GM23248 (cell line): ENCODE results near the gene CBFA2T3. TPM values are rescaled to one million over a fixed set of nuclear protein-coding genes. Genes with fewer than 3 reads are reported as not detected.
"Not testable (repeated sequence)": the region's sequence is repeated elsewhere in the genome, so short reads cannot be mapped to it uniquely, and the experiment has no call there.

ENCODE experiments used
- DNase-seq: peaks from one replicate; pipeline ENCODE4 v3.0.0-alpha.2; 2015
- H2AFZ ChIP-seq: fragments of 200-600 bp; sonication (generic); 2 replicates; pipeline ENCODE4 v1.6.1; 2016; ENCODE audit warnings: antibody characterized with exemption
- H3F3A ChIP-seq: fragments of 200-600 bp; sonication (generic); 2 replicates; pipeline ENCODE4 v1.6.1; 2016; ENCODE audit warnings: mild to moderate bottlenecking, antibody characterized with exemption, mixed run types; ENCODE audit not compliant: insufficient read depth
- H3K27ac ChIP-seq: fragments of 200-600 bp; sonication (generic); 2 replicates; pipeline ENCODE4 v1.5.1; 2016; ENCODE audit warnings: mild to moderate bottlenecking
- H3K27me3 ChIP-seq: fragments of 200-600 bp; sonication (generic); replicated peaks from 2 replicates; pipeline ENCODE4 v1.6.1; 2016; ENCODE audit warnings: mild to moderate bottlenecking; ENCODE audit not compliant: insufficient read depth
- H3K36me3 ChIP-seq: fragments of 200-600 bp; sonication (generic); 2 replicates; pipeline ENCODE4 v1.6.1; 2016; ENCODE audit warnings: low read depth, mild to moderate bottlenecking
- H3K4me1 ChIP-seq: fragments of 200-600 bp; sonication (generic); 2 replicates; pipeline ENCODE4 v1.6.1; 2016; ENCODE audit warnings: mild to moderate bottlenecking; ENCODE audit not compliant: insufficient read depth
- H3K4me2 ChIP-seq: fragments of 200-600 bp; sonication (generic); one replicate; pipeline ENCODE4 v1.6.1; 2016; ENCODE audit warnings: mild to moderate bottlenecking; ENCODE audit not compliant: unreplicated experiment
- H3K4me3 ChIP-seq: fragments of 200-600 bp; sonication (generic); 2 replicates; pipeline ENCODE4 v1.5.1; 2016; ENCODE audit warnings: mild to moderate bottlenecking
- H3K79me2 ChIP-seq: fragments of 200-600 bp; sonication (generic); 2 replicates; pipeline ENCODE4 v1.6.1; 2016; ENCODE audit warnings: mild to moderate bottlenecking; ENCODE audit not compliant: insufficient read depth
- H3K9ac ChIP-seq: fragments of 200-600 bp; sonication (generic); 2 replicates; pipeline ENCODE4 v1.6.1; 2016; ENCODE audit warnings: mild to moderate bottlenecking
- H3K9me2 ChIP-seq: fragments of 200-600 bp; sonication (generic); 2 replicates; pipeline ENCODE4 v1.6.1; 2016; ENCODE audit warnings: mixed run types, mild to moderate bottlenecking, moderate library complexity; ENCODE audit not compliant: insufficient read depth
- H3K9me3 ChIP-seq: fragments of 200-600 bp; sonication (generic); one replicate; pipeline ENCODE4 v1.6.1; 2017; ENCODE audit warnings: low read depth
- H4K20me1 ChIP-seq: fragments of 200-600 bp; sonication (generic); 2 replicates; pipeline ENCODE4 v1.6.0; 2016; ENCODE audit not compliant: insufficient read depth
- EZH2 ChIP-seq: fragments of 200-600 bp; sonication (generic); IDR thresholded peaks from 2 replicates; pipeline ENCODE4 v1.6.1; 2018; ENCODE audit warnings: antibody characterized with exemption, mild to moderate bottlenecking; ENCODE audit not compliant: insufficient read depth, poor library complexity, severe bottlenecking
- EZH2phosphoT487 ChIP-seq: fragments of 200-600 bp; sonication (generic); IDR thresholded peaks from 2 replicates; pipeline ENCODE4 v1.6.1; 2018; ENCODE audit warnings: antibody characterized with exemption, moderate library complexity, mild to moderate bottlenecking, low read depth; ENCODE audit not compliant: insufficient read depth
- WGBS, 2 experiments: methylation state at CpG; one replicate each; pipeline ENCODE4 v1.1.6; 2015 to 2017; ENCODE audit warnings: low lambda C conversion rate in 2 of 2, low coverage in 1 of 2; ENCODE audit errors: missing lambda C conversion rate in 2 of 2; 5-methylcytosine and 5-hydroxymethylcytosine counted together
- in situ Hi-C: fragments of 300-500 bp; cut with MboI; formaldehyde crosslinking; loops from 2 replicates; pipeline ENCODE4 v1.15.0; 2020
- polyA plus RNA-seq: library from polyadenylated mRNA; unstranded; fragments of >200 nt; fragmentation: Nextera tagmentation; extraction: Ambion mirVana; gene quantifications from 2 replicates; pipeline ENCODE4 v1.2.1, GENCODE V29; 2016
- total RNA-seq: library from RNA; depleted of rRNA; stranded (reverse); fragments of >200 nt; shearing (Covaris generic); gene quantifications from 2 replicates; pipeline ENCODE4 v1.2.3, GENCODE V29; 2014

The CBFA2T3 gene
- total and polyA plus RNA-seq, 2 experiments from 2014 or later: not detected

DNA sequence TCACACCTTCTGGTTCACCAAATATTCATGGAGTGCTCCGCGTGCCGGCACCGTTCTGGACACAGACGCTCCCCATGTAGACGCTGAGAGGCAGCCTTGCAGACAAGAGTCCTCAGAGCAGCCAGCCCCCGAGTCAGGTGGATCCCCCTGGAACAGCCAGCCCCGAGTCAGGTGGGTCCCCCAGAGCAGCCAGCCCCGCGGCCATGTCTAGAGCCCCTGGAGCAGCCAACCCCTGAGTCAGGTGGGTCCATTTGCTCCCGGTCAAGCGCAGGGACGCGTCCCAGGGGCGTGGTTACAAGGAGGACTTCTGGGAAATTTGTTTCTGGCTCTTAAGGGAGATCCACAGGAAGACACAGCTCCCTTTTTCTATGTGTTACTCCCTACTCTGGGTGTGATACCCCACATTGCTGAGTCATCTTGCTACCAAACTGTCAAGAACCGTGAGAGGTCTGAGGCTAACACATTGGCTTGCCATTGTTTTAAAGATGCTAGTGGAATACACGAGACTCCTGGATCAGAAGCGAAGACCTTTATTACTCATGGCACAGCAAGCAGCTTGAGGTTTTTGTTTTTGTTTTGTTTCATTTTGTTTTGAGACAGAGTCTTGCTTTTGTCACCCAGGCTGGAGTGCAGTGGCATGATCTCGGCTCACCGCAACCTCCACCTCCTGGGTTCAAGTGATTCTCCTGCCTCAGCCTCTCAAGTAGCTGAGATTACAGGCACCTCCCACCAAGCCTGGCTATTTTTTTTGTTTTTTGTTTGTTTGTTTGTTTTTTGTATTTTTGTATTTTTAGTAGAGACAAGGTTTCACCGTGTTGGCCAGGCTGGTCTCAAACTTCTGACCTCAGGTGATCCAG, 43.3 kb upstream of the CBFA2T3 start:
- Histone ChIP-seq H3K79me2 (no peaks in the 10 kb centered on the region), H3K9ac (no peak overlapping the region), H3K9me3 (no peaks in the 10 kb centered on the region), H3K9me2 (no peaks in the 10 kb centered on the region), H3K4me1 (no peaks in the 10 kb centered on the region), H3K27me3 (peaks cover 8% of the 10 kb centered on the region), H2AFZ (no peak overlapping the region), H3K27ac (no peak overlapping the region), H3K4me2 (no peak overlapping the region), H3K4me3 (no peak overlapping the region), H3K36me3 (no peaks in the 10 kb centered on the region), H3F3A (no peaks in the 10 kb centered on the region; the same call in 1 of the 2 replicates), H4K20me1 (no peaks in the 10 kb centered on the region)
- TF ChIP-seq EZH2phosphoT487 (no peak), EZH2 (no peak)
- WGBS, 2 experiments: 73 to 75% methylated on average over 21 of the region's 21 CpGs
- no peak for DNase-seq
- in situ Hi-C loops: no loop called here

DNA sequence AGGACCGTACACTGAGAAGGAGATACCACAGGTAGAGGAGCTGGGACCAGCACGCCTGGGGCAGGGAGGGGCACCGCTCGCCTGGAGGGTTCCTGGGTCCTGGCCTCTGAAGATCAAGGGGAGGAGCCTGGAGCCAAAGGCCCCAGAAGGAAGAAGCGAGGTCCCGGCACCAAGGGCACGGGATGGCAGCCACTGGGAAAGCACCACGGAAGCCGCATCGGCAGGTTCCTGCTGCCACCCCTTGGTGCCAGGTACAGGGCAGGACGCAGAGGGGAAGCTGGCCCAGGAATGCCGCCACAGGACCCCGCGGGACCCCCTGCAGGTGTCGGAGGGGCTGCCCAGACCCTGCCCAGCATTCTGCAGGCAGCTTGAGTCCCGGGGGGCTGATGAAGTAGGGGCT, 42.5 kb upstream of the CBFA2T3 start:
- DNase-seq: no peak
- in situ Hi-C loops: no loop called here
- H3K4me1 ChIP-seq: no peaks in the 10 kb centered on the region
- H3K9ac ChIP-seq: no peak overlapping the region
- H3K4me3 ChIP-seq: no peak overlapping the region
- H3K9me2 ChIP-seq: no peaks in the 10 kb centered on the region
- no peaks in the 10 kb centered on the region; the same call in 1 of the 2 replicates for H3F3A ChIP-seq
- H3K27me3 ChIP-seq: peaks cover under 1% of the 10 kb centered on the region; the same call in 1 of the 2 replicates
- no peak overlapping the region for H2AFZ ChIP-seq
- no peaks in the 10 kb centered on the region for H3K36me3 ChIP-seq
- H4K20me1 ChIP-seq: no peaks in the 10 kb centered on the region
- no peak for TF ChIP-seq EZH2phosphoT487
- TF ChIP-seq EZH2: no peak
- no peaks in the 10 kb centered on the region for H3K9me3 ChIP-seq
- H3K4me2 ChIP-seq: no peak overlapping the region
- WGBS, 2 experiments: 63 to 73% methylated on average over 16 of the region's 16 CpGs
- no peaks in the 10 kb centered on the region for H3K79me2 ChIP-seq
- H3K27ac ChIP-seq: no peak overlapping the region

DNA sequence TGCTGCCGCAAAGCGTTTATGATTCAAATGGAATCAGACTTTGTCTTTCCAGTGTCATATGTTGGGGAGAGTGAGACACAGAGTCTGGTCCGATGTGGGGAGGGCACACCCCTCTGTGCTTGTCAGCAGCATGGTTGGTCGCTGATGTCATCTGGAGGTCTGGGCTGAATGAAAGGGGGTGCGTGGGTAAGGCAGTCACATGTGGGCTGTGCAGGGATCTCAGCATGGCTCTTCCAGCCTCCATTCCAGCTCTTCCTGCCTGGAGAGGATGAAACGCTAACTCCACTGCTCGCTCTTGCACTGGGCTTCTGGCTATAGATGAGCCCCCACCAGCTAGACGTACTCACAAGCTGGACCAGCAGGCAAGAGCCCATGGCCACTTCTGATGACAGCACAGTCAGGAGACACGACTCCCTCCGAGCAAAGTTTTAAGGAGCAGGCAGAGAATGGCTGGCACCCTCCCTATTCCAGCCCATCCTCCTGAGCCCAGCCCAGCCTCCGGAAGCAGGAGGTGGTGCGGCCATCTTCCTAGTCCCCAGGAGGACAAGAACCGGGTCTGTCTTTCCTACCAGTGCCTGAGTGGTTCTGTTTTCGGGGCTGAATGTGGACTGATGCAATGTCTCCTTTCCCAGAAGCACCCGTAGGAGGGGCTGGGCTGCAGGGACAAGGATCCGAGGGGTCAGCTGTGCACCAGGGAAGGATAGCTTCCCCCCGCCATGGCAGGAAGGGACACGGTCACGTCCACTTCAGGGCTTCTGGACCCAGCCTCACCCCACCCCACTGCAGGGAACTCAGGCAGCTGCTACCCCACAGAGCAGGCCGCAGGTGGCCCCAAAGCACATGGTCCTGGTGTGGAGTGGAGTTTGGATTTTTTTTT, 41.5 kb upstream of the CBFA2T3 start:
- Histone ChIP-seq H3K27me3 (no peaks in the 10 kb centered on the region; the same call in 1 of the 2 replicates), H3K36me3 (no peaks in the 10 kb centered on the region), H3K79me2 (no peaks in the 10 kb centered on the region), H3K4me1 (no peaks in the 10 kb centered on the region), H2AFZ (no peak overlapping the region), H3K4me3 (no peak overlapping the region), H3K9me2 (no peaks in the 10 kb centered on the region), H3K27ac (no peak overlapping the region), H3F3A (no peaks in the 10 kb centered on the region; the same call in 1 of the 2 replicates), H3K4me2 (no peak overlapping the region), H4K20me1 (no peaks in the 10 kb centered on the region), H3K9me3 (no peaks in the 10 kb centered on the region), H3K9ac (no peak overlapping the region)
- in situ Hi-C loops: no loop called here
- 35 to 37% methylated on average over 19 to 20 of the region's 20 CpGs for WGBS, 2 experiments
- peak; percentile 47 for DNase-seq
- TF ChIP-seq EZH2 (no peak), EZH2phosphoT487 (no peak)

- Histone ChIP-seq H3F3A (no peaks in the 10 kb centered on the region; the same call in 1 of the 2 replicates), H3K27ac (no peak overlapping the region), H2AFZ (no peak overlapping the region), H4K20me1 (no peaks in the 10 kb centered on the region), H3K4me3 (no peak overlapping the region), H3K4me2 (no peak overlapping the region), H3K9ac (no peak overlapping the region), H3K36me3 (no peaks in the 10 kb centered on the region), H3K79me2 (no peaks in the 10 kb centered on the region), H3K9me2 (no peaks in the 10 kb centered on the region), H3K27me3 (no peaks in the 10 kb centered on the region; the same call in none of the 2 replicates), H3K4me1 (no peaks in the 10 kb centered on the region), H3K9me3 (no peaks in the 10 kb centered on the region)
- in situ Hi-C loops: no loop called here
- 16 to 22% methylated on average over 19 to 25 of the region's 25 CpGs for WGBS, 2 experiments
- TF ChIP-seq EZH2: no peak
- TF ChIP-seq EZH2phosphoT487: no peak
- no peak for DNase-seq
These were observed 40.7 kb upstream of the CBFA2T3 start for GRCh38 chr16:89017543-89018281.

- H3K27me3 ChIP-seq, H3K4me3 ChIP-seq, H2AFZ ChIP-seq, H3K36me3 ChIP-seq, DNase-seq, H4K20me1 ChIP-seq, H3K9ac ChIP-seq, H3K27ac ChIP-seq, H3F3A ChIP-seq, H3K9me3 ChIP-seq, H3K4me1 ChIP-seq, H3K9me2 ChIP-seq, H3K79me2 ChIP-seq, H3K4me2 ChIP-seq, in situ Hi-C loops: not testable (repeated sequence)
- 75 to 82% methylated on average over 9 to 10 of the region's 10 CpGs for WGBS, 2 experiments
These were observed 39.6 kb upstream of the CBFA2T3 start for GRCh38 chr16:89016561-89016960.
